Activated CD8-positive, alpha-beta memory T cell treated with anti-CD3 and anti-CD28 coated beads, Interleukin-2, amount 50 U/mL, for 24 hours (primary cell): Measurements from ENCODE around the gene TMIE.
"Not testable (repeated sequence)": the region's sequence is repeated elsewhere in the genome, so short reads cannot be mapped to it uniquely, and the experiment has no call there.

Experiments
- DNase-seq: peaks from one replicate; pipeline ENCODE4 v3.0.0-alpha.2; 2020; ENCODE audit errors: extremely low read depth

The TMIE gene

GRCh38 chr3:46685446-46685845 is 15.7 kb upstream of the TMIE start:
- no peak for DNase-seq

DNA sequence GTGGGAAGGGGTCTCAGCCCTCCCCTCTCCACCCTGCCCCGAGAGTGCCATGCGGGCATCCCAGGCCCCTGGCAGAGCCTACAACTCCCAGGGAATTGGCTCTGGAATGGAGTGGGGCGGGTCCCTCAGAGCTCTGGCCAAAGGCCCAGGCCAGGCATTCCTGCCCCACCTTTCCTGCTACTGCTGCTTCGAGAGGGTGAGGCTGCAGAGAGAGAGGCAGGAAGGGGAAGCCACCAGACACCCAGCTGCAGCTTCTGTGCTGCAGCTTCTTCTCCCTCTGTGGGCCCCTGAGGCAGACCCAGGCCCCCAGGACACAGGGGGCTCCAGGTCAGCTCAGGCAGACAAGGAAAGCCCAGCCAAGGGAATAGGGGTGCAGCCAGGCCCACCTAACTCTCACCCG is 10.4 kb upstream of the TMIE start:
- DNase-seq = no peak

- no peak for DNase-seq
Measured at GRCh38 chr3:46692566-46692990, 8.6 kb upstream of the TMIE start.

GRCh38 chr3:46693038-46693891 is 7.9 kb upstream of the TMIE start, which contains the start of gene ALS2CL:
TSS of gene ALS2CL (minus strand) at chr3:46693679. CDS start at chr3:46689440, 4,239 bp downstream.
- DNase-seq = no peak

DNA sequence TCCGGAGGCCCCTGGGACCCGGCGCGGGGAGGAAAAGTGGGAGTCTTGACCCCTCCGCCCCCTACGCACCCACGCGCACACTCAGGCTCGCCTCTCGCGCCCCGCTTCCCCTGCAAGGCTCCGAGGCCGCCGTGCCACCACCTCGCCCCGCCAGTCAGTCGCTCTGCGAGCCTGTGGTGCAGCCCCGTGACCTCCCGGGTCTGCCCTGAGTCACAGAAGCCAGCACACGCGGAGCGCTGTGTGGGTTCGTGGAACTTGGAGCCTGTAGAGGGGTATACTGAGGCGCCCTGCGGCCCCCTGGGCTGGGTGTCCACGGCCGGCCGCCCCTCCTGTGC is 7.3 kb upstream of the TMIE start:
- no peak for DNase-seq

DNA sequence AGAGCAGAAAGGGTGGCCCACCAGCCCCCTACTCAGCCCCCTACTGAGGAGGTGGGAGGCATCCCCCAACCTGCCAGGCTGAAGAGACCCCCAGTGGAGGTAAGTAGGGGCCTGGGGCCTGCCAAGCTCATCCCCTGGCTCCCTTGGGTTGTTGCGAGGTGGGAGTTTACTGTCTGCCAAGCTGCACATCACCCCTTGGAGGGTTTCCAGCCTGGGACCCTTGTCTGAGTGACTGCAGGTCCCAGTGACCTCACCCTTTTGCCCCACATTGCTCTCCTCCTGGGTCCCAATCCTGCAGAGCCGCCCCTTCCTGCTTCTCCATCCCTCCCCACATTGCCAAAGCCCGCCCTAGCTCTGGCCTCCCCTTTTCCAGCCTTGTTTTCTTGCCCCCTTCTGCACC is 6.7 kb upstream of the TMIE start:
- DNase-seq = no peak

DNA sequence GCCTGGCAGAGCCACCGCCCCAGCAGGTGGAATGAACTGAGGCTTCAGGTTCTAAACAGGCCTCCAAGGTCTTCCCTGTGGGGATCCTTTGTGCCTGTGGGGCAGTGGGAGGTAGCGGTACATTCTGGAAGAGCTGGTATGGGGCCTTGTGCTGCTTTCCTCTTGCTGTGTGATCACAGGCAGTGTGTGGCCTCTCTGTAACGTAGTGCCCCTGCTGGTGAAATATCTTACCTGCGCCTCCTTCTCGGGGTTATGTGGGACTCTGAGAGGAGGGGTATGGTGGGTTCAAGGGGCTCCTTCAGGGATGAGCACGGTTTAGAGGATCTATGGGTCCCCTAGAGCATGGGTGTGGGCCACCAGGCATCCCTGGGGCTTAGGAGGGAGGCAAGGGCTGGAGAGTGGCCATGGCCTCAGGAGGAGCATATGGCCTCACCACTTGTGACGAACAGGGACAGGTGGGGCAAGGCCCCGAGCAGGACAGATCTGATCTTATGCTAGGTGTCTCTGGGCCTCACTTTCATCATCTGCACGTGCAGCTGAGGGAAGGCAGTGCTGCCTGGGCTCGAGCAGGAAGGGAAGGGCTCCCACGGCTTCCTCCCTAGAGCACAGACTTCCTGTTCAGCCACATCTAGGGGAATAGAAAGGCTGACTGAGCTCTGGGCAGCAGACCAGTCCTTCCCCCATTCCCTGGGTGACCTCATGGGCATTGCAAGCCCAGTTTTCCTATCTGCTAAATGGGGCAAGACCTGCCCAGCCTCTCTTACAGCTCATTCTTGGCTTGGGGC is 5.8 kb upstream of the TMIE start:
- DNase-seq = no peak

DNA sequence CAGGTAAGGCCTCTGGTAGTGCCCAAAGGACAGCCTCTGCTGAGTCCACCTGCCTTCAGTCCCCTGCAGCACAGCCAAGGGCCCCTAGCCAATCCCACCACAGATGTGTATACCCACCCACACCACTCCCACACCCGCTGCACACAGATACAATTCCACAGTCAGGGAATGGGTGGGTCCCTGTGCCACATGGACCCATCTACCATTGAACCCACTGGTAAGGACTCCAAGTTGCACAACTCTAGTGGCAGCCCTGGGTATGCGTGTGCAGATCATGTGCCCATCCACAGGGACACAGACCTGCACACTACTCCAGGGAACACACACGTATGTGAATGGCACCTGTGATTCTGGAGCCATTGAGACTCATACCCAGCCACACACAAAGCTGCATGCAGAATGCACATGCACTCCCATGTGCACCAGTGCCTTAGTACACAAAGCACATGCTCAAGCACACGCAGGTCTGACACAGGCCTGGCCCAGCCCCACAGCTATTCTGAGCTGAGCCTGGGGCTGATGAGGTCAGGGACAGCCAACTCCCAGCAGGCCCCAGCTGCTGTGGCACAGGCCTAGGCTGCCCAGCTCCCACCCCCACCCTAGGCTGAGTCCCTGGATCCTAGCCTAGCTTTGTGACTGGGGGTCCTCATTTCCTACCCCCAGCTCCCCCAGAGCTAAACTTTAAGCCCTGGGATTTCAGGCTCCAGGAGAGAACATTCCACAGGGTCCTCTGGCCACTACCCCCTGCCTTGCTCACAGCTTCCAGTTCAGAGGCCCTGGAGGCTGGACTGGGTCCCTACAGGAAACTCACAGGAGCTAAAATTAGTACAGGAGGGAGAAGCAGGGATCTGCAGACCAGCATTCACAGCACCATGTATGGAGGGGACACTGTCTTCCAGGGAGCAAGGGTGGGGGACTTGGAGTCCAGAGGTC is 5.0 kb upstream of the TMIE start:
- DNase-seq = no peak

DNA sequence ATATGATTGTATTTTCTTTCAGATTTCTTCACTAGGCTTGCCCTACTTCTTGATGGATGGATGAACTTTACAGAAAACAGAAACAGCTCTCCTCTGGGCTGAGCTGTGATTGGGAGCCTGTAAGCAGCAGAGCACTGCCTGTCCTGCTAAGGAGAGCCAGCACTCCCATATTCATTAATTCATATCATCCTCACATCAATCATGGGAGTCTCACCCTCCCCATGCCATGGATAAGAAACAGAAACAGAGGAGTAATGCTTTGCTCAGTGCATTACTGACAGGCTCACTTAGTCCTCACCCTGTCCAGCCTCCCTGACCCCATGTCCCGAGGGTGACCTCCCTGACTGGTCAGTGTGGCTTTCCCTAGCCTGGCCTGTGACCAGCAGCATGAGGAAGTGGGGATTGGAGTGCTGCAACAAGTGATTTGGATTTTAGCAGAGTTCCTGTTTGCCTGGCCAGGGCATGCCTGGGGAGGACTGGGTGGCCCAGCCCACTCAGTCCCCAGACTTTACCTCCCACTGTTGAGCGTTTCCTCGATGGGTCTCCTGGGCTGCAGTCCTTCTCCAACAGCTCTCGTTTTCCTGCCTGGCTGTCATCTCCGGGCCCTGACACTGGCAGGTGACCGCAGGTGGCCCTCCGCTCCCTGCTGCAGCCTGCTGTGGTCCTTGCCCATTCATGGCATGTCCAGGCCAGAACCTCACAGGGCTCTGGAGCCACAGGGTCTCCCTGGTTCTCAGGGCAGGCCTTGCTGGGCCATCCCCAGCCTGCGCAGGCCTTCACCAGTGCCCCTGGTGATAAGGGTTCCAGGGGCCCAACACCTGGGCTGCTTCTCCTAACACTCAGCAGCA is 1.3 kb upstream of the TMIE start:
- no peak for DNase-seq

DNA sequence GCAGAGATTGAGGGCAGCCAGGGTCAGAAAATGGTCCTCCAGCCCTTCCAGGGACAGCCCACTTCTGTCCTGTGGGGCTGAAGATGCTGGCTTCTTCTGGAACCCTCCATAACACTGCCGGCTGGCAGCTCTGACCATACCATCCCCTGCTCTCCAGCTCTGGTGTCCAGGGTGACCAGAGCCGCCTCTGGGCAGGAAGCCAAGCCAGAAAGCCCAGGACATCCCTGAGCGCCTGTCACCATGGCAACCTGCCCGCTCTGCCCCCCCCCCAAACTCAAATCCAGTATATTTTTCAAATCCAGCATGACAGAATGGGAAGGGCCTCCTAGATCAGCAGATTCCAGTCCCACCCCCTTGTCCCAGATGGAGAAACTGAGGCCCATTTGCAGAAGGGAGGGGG is 420 bp upstream of the TMIE start:
- DNase-seq = no peak

GRCh38 chr3:46702246-46703012 is 1.2 kb downstream of the TMIE start:
- no peak for DNase-seq

DNA sequence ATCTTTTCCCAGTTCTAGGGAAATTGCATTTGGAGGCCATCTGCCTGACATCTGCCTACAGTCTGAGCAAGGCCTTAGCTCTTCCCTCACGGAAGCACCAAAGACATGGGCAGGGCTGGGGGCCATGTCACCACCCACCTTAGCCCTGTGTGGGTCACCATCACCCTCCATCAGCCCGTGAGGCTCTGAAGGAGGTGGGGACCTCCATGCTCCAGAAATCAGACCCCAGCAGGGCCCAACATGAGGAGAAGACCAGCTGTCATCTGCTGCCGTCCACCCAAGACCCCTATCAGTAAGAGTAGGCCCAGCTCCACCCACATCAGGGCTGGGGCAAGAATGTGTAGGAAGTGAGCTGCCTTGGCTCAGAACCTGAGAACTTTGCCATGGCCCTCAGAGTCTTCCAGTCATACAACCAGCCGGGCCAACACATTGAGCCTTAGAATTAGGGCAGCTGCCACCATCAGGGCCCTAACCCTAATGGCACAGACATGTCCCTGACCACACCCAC is 1.9 kb downstream of the TMIE start:
- no peak for DNase-seq

DNA sequence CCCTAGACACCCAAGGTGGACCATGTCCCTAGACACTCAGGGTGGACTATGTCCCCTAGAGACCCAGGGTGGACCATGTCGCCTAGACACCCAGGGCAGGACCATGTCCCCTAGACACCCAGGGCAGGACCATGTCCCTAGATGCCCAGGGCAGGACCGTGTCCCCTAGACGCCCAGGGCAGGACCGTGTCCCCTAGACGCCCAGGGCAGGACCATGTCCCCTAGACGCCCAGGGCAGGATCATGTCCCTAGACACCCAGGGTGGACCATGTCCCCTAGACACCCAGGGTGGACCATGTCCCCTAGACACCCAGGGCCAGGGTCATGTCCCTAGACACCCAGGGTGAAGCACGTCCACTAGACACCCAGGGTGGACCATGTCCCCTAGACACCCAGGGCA is 3.2 kb downstream of the TMIE start:
- DNase-seq = not testable (repeated sequence)

- DNase-seq = no peak
Measured at GRCh38 chr3:46705022-46705530, 3.9 kb downstream of the TMIE start.

DNA sequence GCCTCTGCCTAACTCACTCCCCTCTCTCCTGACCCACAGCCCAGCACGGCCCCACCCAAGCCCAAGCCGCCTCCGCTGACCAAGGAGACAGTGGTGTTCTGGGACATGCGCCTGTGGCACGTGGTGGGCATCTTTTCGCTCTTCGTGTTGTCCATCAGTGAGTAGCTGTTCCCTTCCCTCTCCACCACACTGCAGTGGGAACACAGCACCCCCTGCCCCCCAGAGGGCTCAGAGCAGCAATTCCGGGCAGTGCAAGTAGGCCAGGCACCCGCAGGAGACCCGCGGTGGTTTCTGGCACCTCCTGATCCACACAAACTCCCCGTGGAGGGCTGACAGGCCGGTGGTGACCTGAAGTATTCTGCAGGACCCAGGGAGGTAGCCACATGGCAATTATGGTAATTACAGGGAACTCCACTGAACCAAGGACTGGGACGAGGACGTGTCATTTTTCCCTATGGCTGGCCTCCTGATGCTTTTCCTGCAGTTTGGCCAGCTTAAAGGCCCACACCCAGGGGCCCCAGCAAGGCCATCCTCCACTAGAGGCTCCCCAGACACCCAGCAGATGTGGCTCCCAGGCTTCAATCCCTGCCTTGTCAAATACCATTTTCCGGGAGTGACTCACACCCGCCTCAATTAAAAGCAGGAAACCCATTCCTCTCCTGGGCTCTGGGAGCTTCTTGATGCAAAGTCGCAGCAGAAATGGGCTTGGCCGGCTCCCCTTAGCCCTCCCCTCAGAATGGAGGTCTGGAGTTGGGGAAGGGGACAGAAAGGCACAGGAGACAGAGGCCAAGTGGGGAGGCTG is 4.8 kb downstream of the TMIE start:
- DNase-seq = no peak

- no peak for DNase-seq
Measured at GRCh38 chr3:46706771-46707582, 5.8 kb downstream of the TMIE start.

- no peak for DNase-seq
Measured at GRCh38 chr3:46707601-46708011, 6.4 kb downstream of the TMIE start.
